NCI-H187 treated with DMSO at 0.1 percent for 48 hours (cell line): Measurements from ENCODE around the gene ZNF804B.

ENCODE experiments used
- DNase-seq: peaks from one replicate; lab custom pipeline; 2025; lab: John Stamatoyannopoulos, UW

The ZNF804B gene

DNA sequence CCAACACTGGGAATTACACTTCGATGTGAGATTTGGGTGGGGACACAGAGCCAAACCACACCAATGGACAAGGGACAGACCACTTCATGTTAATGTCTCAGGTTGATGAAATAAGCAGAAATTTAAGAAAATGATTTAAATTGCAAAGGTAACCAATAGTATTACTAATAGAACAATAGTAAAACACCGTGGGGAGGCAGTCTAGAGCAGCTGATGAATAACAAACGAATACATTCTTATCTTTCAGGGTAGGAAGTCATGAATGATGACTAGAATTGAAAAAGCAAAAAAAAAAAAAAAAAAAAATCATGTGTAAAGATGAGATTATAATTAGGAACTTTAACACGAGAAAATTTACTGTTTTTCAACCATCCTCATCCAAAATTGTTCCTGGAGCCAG is 207.9 kb downstream of the ZNF804B start:
- no peak for DNase-seq

DNA sequence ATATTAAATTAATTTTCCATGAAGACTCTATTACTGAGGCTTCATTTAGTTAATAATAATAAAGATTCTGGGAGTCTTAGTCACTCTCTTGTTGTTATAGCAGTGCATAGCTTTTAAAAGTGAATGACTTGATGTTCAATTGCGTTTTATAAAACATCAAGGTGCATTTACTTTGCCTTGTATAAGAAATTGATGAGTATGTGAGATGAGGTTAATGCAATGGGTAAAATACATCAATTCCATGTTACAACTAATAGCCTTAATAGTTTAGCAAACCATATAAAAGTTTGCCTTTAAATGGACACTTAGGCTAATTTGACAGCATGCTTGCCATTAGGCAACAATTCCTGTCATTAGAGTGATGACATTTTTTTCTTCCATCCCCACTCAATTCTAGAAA is 209.7 kb downstream of the ZNF804B start:
- no peak for DNase-seq

DNA sequence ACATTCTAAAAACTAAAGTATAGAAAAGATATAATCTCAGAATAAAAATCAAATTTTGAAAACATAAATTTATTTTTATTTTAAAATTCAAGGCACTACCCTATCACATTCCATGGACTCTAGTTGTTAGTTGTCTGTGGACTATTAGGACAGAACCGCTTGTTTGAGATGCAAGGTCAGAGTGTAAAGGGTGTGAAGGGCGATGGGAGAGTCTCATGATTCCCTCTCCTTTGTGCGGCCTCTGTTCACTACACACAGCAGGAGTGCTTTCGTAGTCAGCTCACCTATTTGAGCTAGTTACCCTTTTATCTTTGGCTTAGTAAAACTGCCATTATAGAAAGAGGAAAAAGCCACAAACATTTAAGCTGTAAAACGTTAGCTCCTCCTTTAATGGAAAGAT is 225.8 kb downstream of the ZNF804B start:
- no peak for DNase-seq

DNA sequence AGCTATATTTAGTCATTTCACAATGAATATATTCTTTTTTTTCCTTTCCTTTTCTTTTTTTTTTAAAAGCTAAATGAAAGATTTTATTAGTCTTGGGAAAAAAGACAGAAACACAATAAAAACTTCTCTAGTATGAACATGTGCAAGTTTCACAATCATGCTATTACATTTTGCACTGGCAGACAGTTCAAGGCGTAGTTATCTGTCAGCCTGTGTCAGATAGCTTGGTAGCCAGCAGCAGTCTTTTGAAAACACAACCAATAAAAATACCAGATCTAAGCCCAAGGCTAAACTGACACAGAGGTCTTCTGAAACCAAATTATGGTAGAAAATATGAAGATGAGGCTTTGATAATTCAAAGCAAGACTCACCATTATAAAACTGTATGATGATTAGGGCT is 241.8 kb downstream of the ZNF804B start:
- DNase-seq, result no peak

DNA sequence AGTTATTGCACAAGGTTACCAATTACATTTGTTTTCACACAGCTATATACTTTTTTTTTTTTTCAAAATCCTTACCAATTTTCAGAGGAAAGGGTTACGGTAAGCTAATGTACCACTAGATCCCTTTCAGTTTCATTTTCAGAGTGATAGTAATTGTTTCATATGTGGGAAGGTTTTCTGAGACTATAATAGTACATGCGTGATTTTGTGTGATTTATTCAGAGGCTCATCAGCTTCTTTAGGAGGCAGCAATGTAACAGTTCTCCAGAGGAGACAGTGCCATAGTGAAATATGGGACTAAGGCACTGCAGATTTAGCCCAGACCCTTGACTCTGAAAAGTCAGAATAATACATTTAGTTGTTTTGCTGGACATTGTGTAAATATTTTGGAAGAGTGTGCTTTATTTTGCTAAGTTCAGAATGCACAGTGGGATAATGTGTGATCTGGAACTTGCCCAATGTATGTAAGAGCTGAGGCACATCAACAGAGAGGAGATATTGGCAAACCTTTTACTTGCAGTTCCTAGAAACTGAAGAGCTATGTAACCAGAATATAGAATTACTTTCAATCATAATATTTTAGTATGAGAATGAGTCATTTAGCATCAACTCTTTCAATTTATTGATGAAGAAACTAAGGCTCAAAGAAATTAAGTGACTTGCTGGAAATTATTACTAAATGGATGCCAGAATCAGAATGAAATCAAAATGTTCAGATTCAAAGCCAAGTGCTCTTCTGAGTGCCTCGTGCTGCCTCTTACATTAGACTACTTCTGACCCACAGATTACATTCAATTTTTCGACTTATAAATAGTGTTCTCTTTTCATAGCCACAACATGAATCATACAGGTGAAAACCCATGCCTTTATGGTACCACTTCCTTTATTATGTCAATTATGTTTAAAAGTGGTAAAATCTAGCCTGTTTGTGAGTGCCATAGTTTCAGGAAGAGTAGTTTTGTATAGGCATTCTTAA is 243.8 kb downstream of the ZNF804B start:
- DNase-seq, result no peak

DNA sequence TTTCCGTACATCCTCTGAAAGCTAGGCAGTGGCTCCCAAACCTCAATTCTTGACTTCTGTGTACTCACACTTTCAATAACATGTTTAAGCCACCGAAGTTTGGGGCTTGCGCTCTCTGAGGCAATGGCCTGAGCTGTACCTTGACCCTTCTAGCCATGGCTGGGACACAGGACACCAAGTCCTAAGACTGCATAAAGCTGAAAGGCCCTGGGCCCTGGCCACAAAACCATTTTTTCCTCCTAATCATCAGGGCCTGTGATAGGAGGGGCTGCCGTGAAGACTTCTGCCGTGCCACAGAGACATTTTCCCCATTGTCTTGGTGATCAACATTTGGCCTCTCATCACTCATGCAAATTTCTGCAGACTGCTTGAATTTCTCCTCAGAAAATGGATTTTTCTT is 252.5 kb downstream of the ZNF804B start:
- DNase-seq, result no peak

DNA sequence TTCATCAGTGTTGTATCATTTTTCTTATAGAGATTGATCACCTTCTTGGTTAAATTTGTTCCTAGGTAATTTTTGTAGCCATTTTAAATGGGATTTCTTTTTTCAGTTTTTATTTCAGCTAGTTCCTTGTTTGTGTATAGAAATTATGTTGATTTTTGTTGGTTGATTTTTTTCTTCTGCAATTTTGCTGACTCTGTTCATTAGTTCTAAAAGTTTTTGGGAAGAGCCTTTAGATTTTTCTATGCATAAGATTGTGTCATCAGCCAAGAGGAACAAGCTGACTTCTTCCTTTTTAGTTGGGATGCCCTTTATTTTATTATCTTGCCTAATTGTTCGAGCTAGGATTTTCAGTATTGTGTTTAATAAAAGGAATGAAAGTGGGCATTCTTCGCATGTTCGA is 258.2 kb downstream of the ZNF804B start:
- no peak for DNase-seq

DNA sequence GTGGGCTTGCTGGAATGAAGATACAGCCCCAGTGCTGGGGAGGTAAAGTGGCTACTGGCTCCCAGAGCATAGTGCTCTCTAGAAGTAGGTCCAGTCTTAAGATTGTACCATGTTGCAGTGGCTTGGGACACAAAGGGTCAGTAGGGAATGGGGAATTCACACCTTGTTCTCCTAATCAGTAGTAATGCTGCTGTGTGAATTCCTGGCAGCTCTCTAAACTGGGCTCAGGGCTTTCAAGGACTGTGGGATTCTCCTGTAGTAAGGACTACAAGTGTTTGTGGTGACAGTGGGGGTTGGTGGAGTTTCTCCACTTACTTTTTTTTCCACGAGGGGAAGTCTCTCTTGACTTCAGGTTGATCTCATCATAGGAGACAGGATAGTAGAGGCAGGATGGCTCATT is 262.2 kb downstream of the ZNF804B start:
- DNase-seq, result no peak

DNA sequence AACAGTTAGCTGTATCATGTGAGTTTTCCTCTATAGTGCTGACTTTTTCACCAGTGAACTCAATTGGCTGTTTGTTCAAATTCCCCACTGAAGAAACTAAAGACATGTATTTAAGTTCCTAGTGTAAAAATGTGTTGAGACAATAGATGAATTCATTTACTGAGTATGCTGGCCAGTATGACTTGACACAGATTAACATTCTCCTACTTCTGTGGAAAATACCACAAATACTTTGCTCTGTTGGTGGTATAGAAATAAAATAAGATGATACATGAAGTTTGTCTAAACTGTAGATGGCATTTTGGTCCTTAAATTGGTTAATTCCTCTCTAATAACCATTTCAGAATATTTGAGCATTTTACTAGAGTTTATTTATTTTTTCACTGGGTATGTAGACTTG is 263.7 kb downstream of the ZNF804B start:
- DNase-seq, result no peak

DNA sequence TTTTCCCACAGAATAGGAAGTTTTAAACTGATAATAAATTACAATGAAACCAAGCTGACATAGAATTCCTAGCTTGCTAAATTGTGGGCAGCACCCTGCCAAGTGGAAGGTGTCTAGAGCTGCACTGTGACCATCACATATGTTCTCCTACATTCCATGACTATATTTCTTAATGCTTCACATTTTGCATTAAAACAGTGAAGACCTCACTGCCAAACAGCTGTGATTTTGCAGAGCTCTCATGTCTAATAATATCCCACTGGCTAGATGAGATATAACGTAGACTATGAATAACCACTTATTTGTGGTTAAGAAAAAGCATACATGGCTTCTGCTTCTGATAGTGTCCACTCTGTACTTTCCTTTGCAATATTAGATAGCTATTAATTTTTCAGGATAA is 264.4 kb downstream of the ZNF804B start:
- DNase-seq, result no peak

DNA sequence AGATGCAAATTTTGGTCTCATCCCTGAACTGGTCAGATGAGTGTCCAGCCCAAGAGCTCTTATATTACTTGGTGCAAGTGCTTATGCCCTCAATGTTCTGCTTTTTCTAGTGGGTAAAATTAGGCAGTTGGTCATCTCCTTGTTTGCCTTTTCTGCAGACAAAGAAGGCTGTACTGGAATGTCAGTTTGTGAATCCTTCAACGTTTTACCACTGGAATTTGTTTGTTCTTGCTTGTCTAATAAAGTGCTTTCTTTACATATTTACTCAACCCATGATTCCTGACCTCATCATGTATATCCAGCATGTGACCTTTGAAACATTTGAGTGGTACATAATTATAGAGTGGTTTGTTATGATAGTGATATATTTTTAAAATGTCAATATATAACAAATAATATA is 268.3 kb downstream of the ZNF804B start:
- DNase-seq, result no peak

DNA sequence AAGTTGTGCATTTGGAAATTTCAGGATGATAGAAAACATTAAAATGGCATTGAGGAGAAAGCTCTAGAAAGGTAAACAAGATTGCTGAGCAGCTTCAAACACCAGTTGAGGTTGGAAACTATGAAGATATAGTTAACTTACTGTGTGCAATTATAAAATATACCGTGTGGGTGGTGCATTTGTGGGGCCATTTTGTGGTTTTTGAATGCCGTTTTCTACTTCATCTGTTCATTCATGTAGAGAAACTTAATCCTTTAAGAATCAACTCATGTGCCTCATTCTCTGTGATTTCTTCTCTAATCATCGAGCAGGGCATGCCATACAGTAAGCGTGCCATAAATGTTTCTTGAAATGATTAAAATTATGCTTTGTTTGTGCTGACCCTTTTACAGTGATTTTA is 268.8 kb downstream of the ZNF804B start:
- no peak for DNase-seq

DNA sequence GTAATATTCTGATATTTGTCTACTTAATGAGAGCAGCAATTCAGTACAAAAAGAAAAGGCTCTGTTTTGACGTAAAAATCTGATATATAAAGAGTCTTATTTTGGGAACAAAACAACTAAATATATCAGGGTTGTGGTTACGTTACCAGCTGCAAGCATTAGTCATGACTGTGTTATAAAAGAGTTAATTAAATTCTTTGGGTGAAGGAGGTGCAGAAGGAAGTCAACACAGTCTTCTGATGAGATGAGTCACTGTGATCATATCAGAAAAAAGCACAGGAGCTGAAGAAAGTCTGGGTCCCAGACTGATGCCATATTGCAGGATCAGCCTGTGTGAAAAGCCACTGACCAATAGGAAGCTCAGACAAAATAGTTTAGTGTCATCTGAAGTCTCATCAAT is 270.4 kb downstream of the ZNF804B start:
- no peak for DNase-seq

DNA sequence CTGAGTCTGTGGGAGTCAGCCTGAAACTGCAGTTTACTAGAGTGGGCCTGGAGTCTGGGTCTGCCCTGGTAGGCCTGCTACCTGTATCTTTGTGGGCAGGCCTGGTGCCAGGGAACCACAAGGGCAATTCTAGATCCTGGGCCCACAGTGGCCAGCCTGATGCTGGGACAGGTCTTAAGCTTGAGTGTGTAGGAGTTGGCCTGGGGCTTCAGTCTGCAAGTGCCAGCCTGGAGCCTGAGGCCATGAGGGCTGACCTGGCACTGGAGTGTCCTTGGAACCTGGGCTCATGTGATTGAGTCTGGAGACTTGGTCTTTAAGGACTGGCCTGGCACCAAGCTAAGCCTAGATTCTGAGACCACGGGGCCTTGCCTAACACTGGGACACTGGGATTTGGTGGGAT is 281.7 kb downstream of the ZNF804B start:
- no peak for DNase-seq

DNA sequence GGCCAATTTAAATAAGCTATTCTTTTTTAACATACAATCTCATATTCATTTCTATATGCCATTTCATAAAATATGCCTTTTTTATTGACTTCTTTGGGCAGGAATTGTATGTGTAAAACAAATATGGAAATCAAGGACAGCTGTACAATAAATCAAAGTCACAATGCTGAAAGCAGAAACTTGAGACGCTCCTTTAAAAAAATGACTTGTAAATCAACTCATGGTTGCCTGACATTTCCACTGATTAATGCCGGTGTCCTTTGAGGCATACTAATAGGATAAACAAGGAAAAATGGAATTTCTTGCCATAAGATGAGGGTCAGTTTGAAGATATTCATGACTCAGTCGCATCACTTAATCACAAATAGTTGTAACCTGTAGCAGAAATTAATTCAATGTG is 283.4 kb downstream of the ZNF804B start:
- DNase-seq, result peak; percentile 41

DNA sequence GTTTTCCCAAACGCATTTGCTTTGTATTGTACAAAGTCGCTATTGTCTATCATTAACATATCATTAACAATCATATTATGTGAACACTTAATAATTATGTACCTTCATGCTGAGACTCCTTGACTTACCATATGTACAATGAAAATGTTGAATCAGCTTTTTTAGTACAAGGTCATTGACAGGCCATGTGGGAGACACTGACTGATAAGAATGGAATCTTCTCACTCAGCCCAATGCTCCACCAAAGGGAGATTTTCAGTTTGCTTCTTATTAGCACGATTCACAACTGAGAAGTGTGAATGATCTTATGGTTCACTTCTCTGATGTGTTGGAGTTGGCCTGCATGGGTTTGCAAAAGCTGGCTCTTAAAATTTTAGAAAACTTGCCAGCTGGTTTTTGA is 289.5 kb downstream of the ZNF804B start:
- DNase-seq, result no peak

DNA sequence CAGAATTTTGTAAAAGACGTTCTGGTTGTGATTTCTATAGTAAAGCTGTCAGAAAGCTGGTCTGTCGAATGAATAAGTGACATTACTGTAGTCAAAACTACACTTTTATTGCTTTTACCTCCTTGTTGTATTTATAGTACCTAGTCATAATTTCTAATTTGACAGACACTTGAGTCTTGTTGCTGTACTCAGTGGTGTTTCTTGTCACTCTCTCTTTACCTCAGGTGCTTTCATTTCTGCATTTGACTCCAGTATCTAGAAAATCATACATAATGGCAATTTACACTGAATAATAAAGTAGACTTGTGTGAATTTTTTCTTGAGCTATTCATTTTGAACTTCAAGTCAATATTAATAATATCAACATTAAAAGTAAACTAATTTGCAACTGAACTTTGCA is 293.6 kb downstream of the ZNF804B start:
- DNase-seq, result no peak

DNA sequence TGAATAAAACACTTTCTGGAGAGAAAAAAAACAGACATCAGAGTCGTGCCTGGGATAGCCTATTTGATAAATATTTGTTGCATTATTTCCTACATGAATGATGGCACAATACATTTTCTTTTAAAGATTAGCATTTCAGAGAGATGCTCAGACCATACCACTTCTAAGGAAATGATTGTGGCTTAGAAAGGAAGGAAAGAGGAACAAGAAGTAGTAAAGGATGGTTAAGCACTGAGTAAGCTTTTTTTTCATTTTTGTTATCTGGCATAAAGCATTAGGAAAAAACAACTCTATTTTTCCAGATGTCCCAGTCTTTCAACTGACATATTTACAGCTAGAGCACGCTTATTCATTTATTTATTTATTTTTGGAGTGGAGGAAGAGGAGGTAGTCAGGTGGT is 294.9 kb downstream of the ZNF804B start:
- DNase-seq, result no peak

DNA sequence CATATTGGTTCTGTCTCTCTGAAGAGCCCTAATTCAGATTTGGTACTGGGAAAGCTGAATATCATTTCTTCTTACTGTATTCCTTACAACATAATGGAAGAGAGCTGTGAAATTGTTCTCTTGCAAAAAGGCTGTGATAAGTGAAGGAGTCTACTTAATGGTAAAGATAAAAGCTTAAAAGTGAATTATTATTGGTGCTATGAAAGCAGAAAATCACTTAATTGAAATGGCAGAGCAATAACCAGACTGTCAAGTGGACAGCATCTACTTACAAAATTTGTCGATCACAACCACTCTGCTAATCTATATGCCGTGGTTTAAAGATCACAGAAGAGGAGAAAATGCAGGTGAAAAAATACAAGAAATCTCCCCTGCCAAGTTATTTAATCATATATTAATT is 300.7 kb downstream of the ZNF804B start:
- DNase-seq, result no peak

DNA sequence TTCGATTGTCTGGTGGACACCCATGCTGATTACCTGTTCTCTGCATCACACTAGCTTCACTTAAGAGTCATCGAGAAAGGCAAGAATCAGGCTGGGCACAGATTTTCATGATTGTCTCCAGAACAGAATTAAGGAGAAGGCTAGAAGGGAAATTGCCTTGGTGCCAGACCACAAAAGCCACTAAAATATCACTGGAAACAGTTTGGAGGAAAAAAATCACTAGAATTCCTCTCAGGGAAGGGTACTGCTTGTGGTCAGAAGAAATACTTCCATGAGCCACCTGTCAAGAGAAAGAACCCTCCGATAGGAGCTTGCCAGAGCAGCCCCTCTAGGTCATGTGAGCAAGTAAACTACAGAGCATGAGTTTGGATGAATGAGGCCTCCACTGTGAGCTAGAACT is 305.3 kb downstream of the ZNF804B start:
- DNase-seq, result no peak

DNA sequence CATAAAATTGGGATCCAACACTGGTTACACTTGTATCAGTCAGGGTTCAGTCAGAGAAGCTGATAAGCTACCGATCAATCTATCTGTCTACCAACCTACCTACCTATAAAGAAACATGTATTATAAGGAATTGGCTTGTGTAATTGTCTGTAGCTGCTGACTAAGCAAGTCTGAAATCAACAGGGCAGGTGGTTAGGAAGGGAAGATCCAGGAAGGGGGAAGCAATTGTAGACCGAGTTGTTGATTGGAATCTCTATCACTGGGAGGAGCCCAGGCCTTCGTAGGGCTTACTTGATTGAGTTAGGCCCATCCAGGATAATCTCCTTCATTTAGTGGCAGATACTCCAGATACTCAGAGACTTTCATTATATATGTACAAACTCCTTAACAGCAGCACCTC is 307.5 kb downstream of the ZNF804B start:
- DNase-seq, result no peak

DNA sequence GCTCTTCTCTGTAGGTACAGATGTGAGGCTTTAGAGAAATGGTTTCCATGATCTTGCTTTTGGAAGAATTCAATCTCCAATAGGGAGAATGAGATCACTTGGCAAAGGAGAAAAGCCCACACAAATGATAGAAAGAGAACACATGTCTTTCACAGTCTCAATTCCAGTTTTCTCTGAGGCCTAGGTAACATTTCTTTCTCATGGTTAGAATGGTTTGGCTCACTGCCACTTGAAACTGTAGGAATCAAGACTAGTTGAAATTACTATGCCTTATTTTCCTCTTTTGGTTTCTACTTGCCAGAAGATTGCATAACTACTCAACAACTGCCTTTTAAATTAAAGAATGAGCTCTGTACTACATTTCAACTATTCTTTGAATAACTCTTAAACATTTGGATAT is 312.6 kb downstream of the ZNF804B start:
- DNase-seq, result no peak

DNA sequence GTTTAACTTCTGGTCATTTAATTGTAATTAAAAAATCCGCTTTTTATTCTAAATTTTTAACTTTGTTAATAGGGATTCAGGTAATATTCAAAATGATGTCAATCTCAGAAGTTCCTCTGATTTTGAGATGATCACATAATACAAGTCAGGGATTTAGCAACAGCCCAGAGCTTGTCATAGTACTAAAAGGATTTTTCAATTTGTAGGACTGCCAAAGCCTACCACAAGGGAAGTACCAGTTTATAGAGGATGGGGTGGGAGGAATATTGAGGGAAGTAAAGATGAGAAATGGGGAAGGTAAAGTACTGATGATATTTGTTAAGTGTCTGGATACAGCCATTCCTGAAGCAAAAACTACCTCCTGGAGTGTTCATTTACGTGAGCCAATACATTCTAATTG is 314.3 kb downstream of the ZNF804B start:
- DNase-seq, result no peak

DNA sequence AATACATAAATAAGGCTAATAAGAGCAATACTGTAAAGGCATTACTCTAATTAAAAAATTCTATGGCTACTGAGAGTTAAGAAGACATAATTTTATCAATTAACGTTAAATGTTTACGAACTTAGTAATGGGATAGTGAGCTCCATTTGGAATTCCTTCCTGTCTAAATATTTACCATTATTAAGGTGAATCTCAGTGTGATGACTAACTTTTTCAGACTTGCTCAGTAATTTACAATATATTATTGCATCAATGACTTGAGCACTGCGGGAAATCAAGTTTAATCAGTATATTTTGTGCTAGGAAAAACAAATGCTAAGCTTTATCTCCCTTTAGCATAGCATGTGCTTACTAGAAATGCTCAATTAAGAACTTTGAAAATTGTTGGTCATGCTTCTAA is 318.5 kb downstream of the ZNF804B start:
- DNase-seq, result no peak
